Astrocyte of the hippocampus (primary cell): ENCODE data around the gene POLK.

ENCODE experiments used
- DNase-seq: peaks from one replicate; pipeline ENCODE4 v3.0.0; 2011; ENCODE audit warnings: low read depth, low spot score

POLK gene

GRCh38 chr5:75648712-75649111 is 137.0 kb downstream of the POLK start:
- no peak for DNase-seq
